ENCODE measurements around the gene NFATC3.

NFATC3 gene

DNA sequence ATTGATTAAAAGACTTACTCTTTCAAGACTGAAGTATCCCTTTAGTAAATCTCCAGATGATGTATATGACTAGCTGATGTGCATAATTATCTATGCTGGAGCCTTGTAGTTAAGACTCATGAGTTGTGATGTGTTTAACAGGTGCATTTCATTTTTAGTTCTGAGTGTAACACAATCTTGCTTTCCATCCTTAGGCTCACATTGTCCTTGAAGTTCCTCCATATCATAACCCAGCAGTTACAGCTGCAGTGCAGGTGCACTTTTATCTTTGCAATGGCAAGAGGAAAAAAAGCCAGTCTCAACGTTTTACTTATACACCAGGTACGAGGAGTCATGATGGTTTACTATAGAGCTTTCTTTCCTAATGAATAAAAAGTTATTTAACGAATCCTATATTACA lies 97.9 kb downstream of the NFATC3 start:
- no peak overlapping the region for H3K27ac Mint-ChIP-seq

GRCh38 chr16:68186877-68187276 lies 101.7 kb downstream of the NFATC3 start:
- ATAC-seq (replicated peaks) (no peak), DNase-seq (no peak)
- H3K27me3 Mint-ChIP-seq: no peaks in the 10 kb centered on the region
- H3K4me1 Mint-ChIP-seq: peaks cover 0 to 4% of the 10 kb centered on the region in 2 donors
- peaks cover 40 to 57% of the 10 kb centered on the region in 2 donors for H3K36me3 Mint-ChIP-seq
- H3K4me3 Mint-ChIP-seq: no peak overlapping the region
- H3K9me3 Mint-ChIP-seq: no peaks in the 10 kb centered on the region
- H3K27ac Mint-ChIP-seq: peak overlapping the region; percentile 59

More for the DNA sequence above, 97.9 kb downstream of the NFATC3 start:
- Mint-ChIP-seq H3K4me3 (no peak overlapping the region), H3K36me3 (peaks cover 36 to 59% of the 10 kb centered on the region in 2 donors), H3K27me3 (no peaks in the 10 kb centered on the region), H3K4me1 (peaks cover 0 to under 1% of the 10 kb centered on the region in 2 donors), H3K9me3 (peaks cover 2 to 3% of the 10 kb centered on the region in 2 donors)
- no peak for ATAC-seq (replicated peaks)
- no peak for DNase-seq

DNA sequence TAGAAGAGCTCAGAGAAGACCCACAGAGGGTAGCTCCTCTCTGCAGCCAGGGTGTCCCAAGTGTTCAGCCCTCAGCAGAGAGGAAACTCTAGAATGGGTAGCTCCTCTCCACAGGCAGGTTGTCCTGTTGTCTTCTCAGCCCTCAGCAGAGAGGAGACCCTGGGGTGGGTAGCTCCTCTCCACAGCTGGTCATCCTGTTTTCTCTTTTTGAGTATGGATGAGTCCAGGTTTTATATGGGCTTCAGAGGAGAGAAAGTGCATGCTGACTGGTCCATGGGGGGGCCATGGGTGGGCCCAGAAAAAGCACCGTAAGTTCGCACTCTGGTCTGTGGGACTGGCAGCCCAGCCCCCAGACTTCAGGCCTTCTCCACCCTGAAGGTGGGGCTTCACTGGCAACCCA lies 102.3 kb downstream of the NFATC3 start:
- Mint-ChIP-seq H3K36me3 (peaks cover 37 to 55% of the 10 kb centered on the region in 2 donors), H3K27ac (no peak overlapping the region), H3K9me3 (no peaks in the 10 kb centered on the region), H3K4me3 (no peak overlapping the region), H3K4me1 (peaks cover 2 to 4% of the 10 kb centered on the region in 2 donors), H3K27me3 (no peaks in the 10 kb centered on the region)
- no peak for DNase-seq
- no peak for ATAC-seq (replicated peaks)

DNA sequence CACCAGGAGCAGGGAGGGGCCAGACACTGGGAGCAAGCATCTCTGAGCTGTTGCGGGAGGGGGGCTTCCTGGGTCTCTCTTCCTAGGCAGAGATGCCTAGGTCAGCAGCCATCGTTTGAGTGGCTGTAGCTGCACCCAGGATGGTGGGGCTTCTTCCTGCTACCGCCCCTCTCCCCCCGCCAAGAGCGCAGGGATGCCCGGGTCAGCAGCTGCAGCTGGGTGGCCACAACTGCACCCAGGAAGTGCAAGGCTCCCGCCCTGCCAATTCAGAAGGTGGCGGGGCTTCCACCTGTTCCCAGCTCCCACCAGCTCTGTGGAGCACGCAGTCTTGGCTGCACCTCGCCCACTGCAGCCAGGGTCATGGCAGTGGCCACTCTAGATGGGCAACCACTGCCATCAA lies 103.0 kb downstream of the NFATC3 start:
- Mint-ChIP-seq H3K36me3 (peaks cover 37 to 55% of the 10 kb centered on the region in 2 donors), H3K9me3 (no peaks in the 10 kb centered on the region), H3K27me3 (no peaks in the 10 kb centered on the region), H3K4me1 (peaks cover 4 to 5% of the 10 kb centered on the region in 2 donors), H3K4me3 (no peak overlapping the region), H3K27ac (no peak overlapping the region)
- DNase-seq: no peak
- ATAC-seq (replicated peaks): no peak

DNA sequence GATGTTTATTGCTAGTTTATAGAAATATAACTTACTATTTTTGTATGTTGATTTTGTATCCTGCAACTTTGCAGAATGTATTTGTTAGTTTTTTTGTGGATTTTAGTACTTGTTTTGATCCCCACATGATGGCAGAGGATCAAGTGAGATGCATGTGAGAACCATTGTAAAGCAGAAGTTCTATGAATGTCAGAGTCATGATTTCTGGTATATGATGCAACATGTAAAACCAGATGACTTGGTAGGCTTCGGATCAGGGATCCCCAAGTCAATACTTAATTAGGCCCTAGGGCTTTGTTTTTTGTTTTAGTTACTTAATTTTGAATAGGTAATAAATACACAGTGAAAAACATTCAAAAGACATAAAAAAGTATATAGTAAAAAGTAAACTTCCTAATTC lies 104.9 kb downstream of the NFATC3 start:
- DNase-seq (no peak), ATAC-seq (replicated peaks) (no peak)
- no peaks in the 10 kb centered on the region for H3K9me3 Mint-ChIP-seq
- H3K36me3 Mint-ChIP-seq: peaks cover 31 to 48% of the 10 kb centered on the region in 2 donors
- H3K4me1 Mint-ChIP-seq: peaks cover 4 to 5% of the 10 kb centered on the region in 2 donors
- no peak overlapping the region for H3K27ac Mint-ChIP-seq
- H3K27me3 Mint-ChIP-seq: no peaks in the 10 kb centered on the region
- no peak overlapping the region for H3K4me3 Mint-ChIP-seq

GRCh38 chr16:68190736-68191510 lies 105.8 kb downstream of the NFATC3 start:
- H3K27ac Mint-ChIP-seq: peak overlapping the region; percentile 59
- DNase-seq (no peak), ATAC-seq (replicated peaks) (no peak)
- no peaks in the 10 kb centered on the region for H3K9me3 Mint-ChIP-seq
- no peak overlapping the region for H3K4me3 Mint-ChIP-seq
- peaks cover 4 to 5% of the 10 kb centered on the region in 2 donors for H3K4me1 Mint-ChIP-seq
- H3K36me3 Mint-ChIP-seq: peaks cover 27 to 43% of the 10 kb centered on the region in 2 donors
- H3K27me3 Mint-ChIP-seq: no peaks in the 10 kb centered on the region

DNA sequence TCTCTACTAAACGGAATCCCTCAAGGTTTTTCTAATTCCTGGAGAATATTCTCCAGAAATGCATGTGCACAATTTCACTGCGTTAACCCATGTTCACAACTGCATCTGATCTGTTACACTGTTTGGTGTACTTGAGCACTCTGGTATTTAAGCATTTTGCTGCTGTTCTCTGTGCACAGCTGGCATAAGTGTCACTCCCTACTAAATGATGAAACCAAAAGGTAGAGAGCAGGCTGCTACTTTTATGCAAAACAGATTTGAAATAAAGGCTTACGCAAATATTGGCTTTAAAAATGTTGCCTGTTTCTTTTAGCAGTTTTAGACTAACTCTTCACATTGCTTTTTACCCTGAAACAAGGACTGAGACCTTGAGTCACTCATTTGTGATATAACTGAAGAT lies 109.1 kb downstream of the NFATC3 start:
- Mint-ChIP-seq H3K27ac (peak overlapping the region; percentile 37), H3K27me3 (no peaks in the 10 kb centered on the region), H3K4me3 (no peak overlapping the region), H3K36me3 (peaks cover 26 to 28% of the 10 kb centered on the region in 2 donors), H3K4me1 (peaks cover 4 to 11% of the 10 kb centered on the region in 2 donors), H3K9me3 (no peaks in the 10 kb centered on the region)
- DNase-seq: no peak
- ATAC-seq (replicated peaks): no peak

GRCh38 chr16:68197250-68197649 lies 112.1 kb downstream of the NFATC3 start:
- no peaks in the 10 kb centered on the region for H3K27me3 Mint-ChIP-seq
- ATAC-seq (replicated peaks) (no peak), DNase-seq (no peak)
- H3K9me3 Mint-ChIP-seq: no peaks in the 10 kb centered on the region
- H3K36me3 Mint-ChIP-seq: peaks cover 22 to 23% of the 10 kb centered on the region in 2 donors
- no peak overlapping the region for H3K27ac Mint-ChIP-seq
- peaks cover 5 to 20% of the 10 kb centered on the region in 2 donors for H3K4me1 Mint-ChIP-seq
- H3K4me3 Mint-ChIP-seq: no peak overlapping the region

GRCh38 chr16:68200088-68200783 lies 115.1 kb downstream of the NFATC3 start:
- Mint-ChIP-seq H3K4me1 (peaks cover 5 to 15% of the 10 kb centered on the region in 2 donors), H3K27ac (peak overlapping the region; percentile 56), H3K4me3 (no peak overlapping the region), H3K9me3 (no peaks in the 10 kb centered on the region), H3K36me3 (peaks cover 15 to 19% of the 10 kb centered on the region in 2 donors), H3K27me3 (no peaks in the 10 kb centered on the region)
- ATAC-seq (replicated peaks): peak; percentile 56 to 82
- DNase-seq: no peak

- ATAC-seq (replicated peaks) (no peak), DNase-seq (no peak)
- Mint-ChIP-seq H3K9me3 (no peaks in the 10 kb centered on the region), H3K36me3 (peaks cover 15 to 20% of the 10 kb centered on the region in 2 donors), H3K27ac (peak overlapping the region; percentile 87), H3K4me1 (peaks cover 5 to 15% of the 10 kb centered on the region in 2 donors), H3K27me3 (no peaks in the 10 kb centered on the region), H3K4me3 (no peak overlapping the region)
These were observed 116.9 kb downstream of the NFATC3 start for GRCh38 chr16:68202091-68202519.

GRCh38 chr16:68206245-68206644 lies 121.1 kb downstream of the NFATC3 start:
- no peak overlapping the region for H3K27ac Mint-ChIP-seq
- H3K9me3 Mint-ChIP-seq: no peaks in the 10 kb centered on the region
- peaks cover 0 to 6% of the 10 kb centered on the region in 2 donors for H3K4me1 Mint-ChIP-seq
- H3K4me3 Mint-ChIP-seq: no peak overlapping the region
- H3K36me3 Mint-ChIP-seq: peaks cover 13% of the 10 kb centered on the region in 2 donors
- H3K27me3 Mint-ChIP-seq: no peaks in the 10 kb centered on the region
- DNase-seq (no peak), ATAC-seq (replicated peaks) (no peak)

- peaks cover 12 to 22% of the 10 kb centered on the region in 2 donors for H3K36me3 Mint-ChIP-seq
- H3K27ac Mint-ChIP-seq: peak overlapping the region; percentile 60
- DNase-seq (no peak), ATAC-seq (replicated peaks) (no peak)
- H3K27me3 Mint-ChIP-seq: no peaks in the 10 kb centered on the region
- H3K4me1 Mint-ChIP-seq: peaks cover 6 to 18% of the 10 kb centered on the region in 2 donors
- no peaks in the 10 kb centered on the region for H3K9me3 Mint-ChIP-seq
- H3K4me3 Mint-ChIP-seq: no peak overlapping the region
These were observed 129.6 kb downstream of the NFATC3 start for GRCh38 chr16:68214726-68215125.

- DNase-seq: no peak
- ATAC-seq (replicated peaks): no peak
- H3K27me3 Mint-ChIP-seq: no peaks in the 10 kb centered on the region
- H3K9me3 Mint-ChIP-seq: no peaks in the 10 kb centered on the region
- H3K4me3 Mint-ChIP-seq: no peak overlapping the region
- peaks cover 6 to 18% of the 10 kb centered on the region in 2 donors for H3K4me1 Mint-ChIP-seq
- H3K36me3 Mint-ChIP-seq: peaks cover 12 to 26% of the 10 kb centered on the region in 2 donors
- peak overlapping the region; percentile 48 for H3K27ac Mint-ChIP-seq
These were observed 130.1 kb downstream of the NFATC3 start for GRCh38 chr16:68215302-68215701.

GRCh38 chr16:68216240-68216639 lies 131.1 kb downstream of the NFATC3 start:
- H3K4me1 Mint-ChIP-seq: peaks cover 6 to 12% of the 10 kb centered on the region in 2 donors
- H3K27ac Mint-ChIP-seq: no peak overlapping the region
- peaks cover 12 to 29% of the 10 kb centered on the region in 2 donors for H3K36me3 Mint-ChIP-seq
- H3K27me3 Mint-ChIP-seq: no peaks in the 10 kb centered on the region
- H3K9me3 Mint-ChIP-seq: no peaks in the 10 kb centered on the region
- DNase-seq (no peak), ATAC-seq (replicated peaks) (no peak)
- H3K4me3 Mint-ChIP-seq: no peak overlapping the region

DNA sequence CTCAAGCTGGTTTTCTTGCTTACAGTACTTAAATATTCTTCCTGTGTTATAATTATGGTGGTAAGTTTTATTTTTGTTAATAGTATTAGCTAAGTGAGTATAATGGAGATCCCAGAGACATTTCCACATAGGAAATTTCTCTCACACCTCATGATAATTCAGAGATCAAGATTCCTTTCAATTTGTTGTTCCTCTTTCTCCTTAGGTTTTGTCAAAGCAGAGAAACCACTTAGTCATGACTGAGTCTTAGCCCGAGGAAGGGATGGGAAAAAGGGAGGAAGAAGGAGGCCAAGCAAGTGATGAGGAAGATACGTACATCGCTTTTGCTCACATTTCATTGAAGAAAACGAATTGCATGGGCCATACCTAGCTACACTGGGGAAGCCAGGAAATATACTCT lies 132.3 kb downstream of the NFATC3 start:
- no peak overlapping the region for H3K4me3 Mint-ChIP-seq
- no peaks in the 10 kb centered on the region for H3K9me3 Mint-ChIP-seq
- no peaks in the 10 kb centered on the region for H3K27me3 Mint-ChIP-seq
- ATAC-seq (replicated peaks) (no peak), DNase-seq (no peak)
- H3K27ac Mint-ChIP-seq: peak overlapping the region; percentile 66
- H3K4me1 Mint-ChIP-seq: peaks cover 6% of the 10 kb centered on the region in 2 donors
- H3K36me3 Mint-ChIP-seq: peaks cover 12 to 32% of the 10 kb centered on the region in 2 donors
